Measurements from ENCODE around the gene APOA1.
A peak's percentile ranks its signal among the peaks of the same experiment; 100 is the strongest.

The APOA1 gene

GRCh38 chr11:116837231-116838091, at the start of gene APOA1:
Gene APOA1, minus strand, starts transcription at chr11:116837622. Its CDS starts 235 bp downstream, at chr11:116837387.
- no peak for FAIRE-seq

GRCh38 chr11:116885951-116886655, 48.7 kb upstream of the APOA1 start:
- no peak for DNase-seq (ENCODE audit: low spot score)
- FAIRE-seq, result no peak

More at GRCh38 chr11:116837231-116838091, at the start of gene APOA1:
- DNase-seq (ENCODE audit: low spot score), result peak; percentile 33

- no peak for FAIRE-seq
- peak; percentile 27 for DNase-seq (ENCODE audit: low spot score)
Observed at GRCh38 chr11:116882386-116882785, 45.0 kb upstream of the APOA1 start.

GRCh38 chr11:116881143-116881542, 43.7 kb upstream of the APOA1 start:
- FAIRE-seq (no peak), DNase-seq (ENCODE audit: low spot score) (no peak)

- DNase-seq (ENCODE audit: low spot score), result peak; percentile 31
- FAIRE-seq, result no peak
Observed at GRCh38 chr11:116879800-116880625, 42.6 kb upstream of the APOA1 start.

GRCh38 chr11:116876656-116877055, 39.2 kb upstream of the APOA1 start:
- no peak for DNase-seq (ENCODE audit: low spot score)
- no peak for FAIRE-seq

- FAIRE-seq (no peak), DNase-seq (ENCODE audit: low spot score) (no peak)
Observed at GRCh38 chr11:116875194-116875593, 37.8 kb upstream of the APOA1 start.

- FAIRE-seq (no peak), DNase-seq (ENCODE audit: low spot score) (no peak)
Observed at GRCh38 chr11:116874251-116874650, 36.8 kb upstream of the APOA1 start.

GRCh38 chr11:116873381-116873780, 36.0 kb upstream of the APOA1 start:
- FAIRE-seq (no peak), DNase-seq (ENCODE audit: low spot score) (no peak)

- DNase-seq (ENCODE audit: low spot score), result peak; percentile 21
- FAIRE-seq, result no peak
Observed at GRCh38 chr11:116871248-116871647, 33.8 kb upstream of the APOA1 start.

- DNase-seq (ENCODE audit: low spot score) (no peak), FAIRE-seq (no peak)
Observed at GRCh38 chr11:116870054-116870453, 32.6 kb upstream of the APOA1 start.

GRCh38 chr11:116869610-116870009, 32.2 kb upstream of the APOA1 start:
- FAIRE-seq, result no peak
- no peak for DNase-seq (ENCODE audit: low spot score)

- no peak for DNase-seq (ENCODE audit: low spot score)
- FAIRE-seq, result no peak
Observed at GRCh38 chr11:116868066-116868465, 30.6 kb upstream of the APOA1 start.

- no peak for FAIRE-seq
- DNase-seq (ENCODE audit: low spot score), result no peak
Observed at GRCh38 chr11:116867619-116868018, 30.2 kb upstream of the APOA1 start.

- DNase-seq (ENCODE audit: low spot score) (no peak), FAIRE-seq (no peak)
Observed at GRCh38 chr11:116866804-116867455, 29.5 kb upstream of the APOA1 start.

GRCh38 chr11:116865696-116866095, 28.3 kb upstream of the APOA1 start:
- FAIRE-seq, result no peak
- no peak for DNase-seq (ENCODE audit: low spot score)

GRCh38 chr11:116864531-116864930, 27.1 kb upstream of the APOA1 start:
- FAIRE-seq, result no peak
- no peak for DNase-seq (ENCODE audit: low spot score)

GRCh38 chr11:116862951-116863350, 25.5 kb upstream of the APOA1 start:
- FAIRE-seq, result no peak
- no peak for DNase-seq (ENCODE audit: low spot score)

- DNase-seq (ENCODE audit: low spot score) (no peak), FAIRE-seq (no peak)
Observed at GRCh38 chr11:116862185-116862584, 24.8 kb upstream of the APOA1 start.

GRCh38 chr11:116861539-116861938, 24.1 kb upstream of the APOA1 start:
- FAIRE-seq, result no peak
- DNase-seq (ENCODE audit: low spot score), result no peak

GRCh38 chr11:116860303-116860702, 22.9 kb upstream of the APOA1 start:
- DNase-seq (ENCODE audit: low spot score) (no peak), FAIRE-seq (no peak)
